ENCODE data around the gene DAO.
A peak's percentile ranks its signal among the peaks of the same experiment; 100 is the strongest.
"Not testable (repeated sequence)": the region's sequence is repeated elsewhere in the genome, so short reads cannot be mapped to it uniquely, and the experiment has no call there.

DAO gene

DNA sequence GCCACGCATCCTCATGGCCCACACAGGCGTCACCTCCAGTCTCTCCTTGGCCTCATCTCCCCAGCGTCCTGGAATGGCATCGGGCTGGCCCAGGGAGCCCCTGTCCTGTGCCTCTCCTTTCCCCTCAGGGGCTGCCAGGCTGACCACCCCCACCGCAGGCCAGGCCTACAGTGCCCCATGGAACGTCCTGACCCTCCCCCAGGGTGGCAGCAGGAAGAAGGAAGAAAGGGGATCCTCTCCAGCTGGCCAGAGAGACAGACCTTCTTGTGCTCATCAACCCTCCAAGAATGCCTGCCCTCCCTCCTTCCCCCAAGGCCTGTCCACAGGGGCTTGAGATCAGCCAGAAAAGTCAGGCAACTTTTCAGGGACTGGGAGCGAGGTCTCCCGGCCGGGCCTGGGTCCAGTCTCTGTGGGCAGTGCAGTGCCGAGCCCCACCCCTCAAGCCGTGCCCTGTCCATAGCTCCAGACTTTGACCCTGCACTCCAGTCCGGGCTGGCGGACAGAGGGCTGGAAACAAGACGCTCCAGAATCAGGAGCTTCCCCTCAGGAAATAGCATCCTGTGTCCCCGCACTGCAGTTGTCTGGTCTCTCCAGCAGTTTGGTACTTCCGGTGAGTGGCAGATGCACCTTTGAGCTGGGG is at the start of gene DAO:
DAO (plus strand) TSS at position 478 of the 640 bp plus-strand sequence. CDS start 4,915 bp downstream, outside the sequence.
- no peak for DNase-seq

GRCh38 chr12:108831309-108831991 is 48.4 kb upstream of the DAO start:
- no peak for DNase-seq

DNA sequence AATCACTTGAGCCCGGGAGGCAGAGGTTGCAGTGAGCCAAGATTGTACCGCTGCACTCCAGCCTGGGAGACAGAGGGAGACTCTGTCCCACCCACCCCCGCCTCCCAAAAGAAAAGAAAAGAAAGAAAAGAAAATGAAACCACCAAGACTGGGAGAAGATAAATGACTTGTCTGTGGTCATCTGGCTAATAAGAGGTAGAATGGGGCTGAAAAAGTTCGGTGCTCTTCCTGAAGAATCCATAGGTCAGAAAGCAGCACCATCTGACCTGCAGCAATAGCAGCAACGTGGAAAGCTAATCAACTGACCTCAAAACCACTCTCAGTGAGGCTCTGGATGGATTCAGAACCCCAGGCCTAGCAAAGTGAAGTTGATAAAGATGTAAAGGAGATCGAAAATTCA is 47.7 kb upstream of the DAO start:
- DNase-seq = no peak

- DNase-seq = no peak
Measured at GRCh38 chr12:108832730-108833354, 47.0 kb upstream of the DAO start.

GRCh38 chr12:108833355-108833733 is 46.5 kb upstream of the DAO start:
- DNase-seq = no peak

DNA sequence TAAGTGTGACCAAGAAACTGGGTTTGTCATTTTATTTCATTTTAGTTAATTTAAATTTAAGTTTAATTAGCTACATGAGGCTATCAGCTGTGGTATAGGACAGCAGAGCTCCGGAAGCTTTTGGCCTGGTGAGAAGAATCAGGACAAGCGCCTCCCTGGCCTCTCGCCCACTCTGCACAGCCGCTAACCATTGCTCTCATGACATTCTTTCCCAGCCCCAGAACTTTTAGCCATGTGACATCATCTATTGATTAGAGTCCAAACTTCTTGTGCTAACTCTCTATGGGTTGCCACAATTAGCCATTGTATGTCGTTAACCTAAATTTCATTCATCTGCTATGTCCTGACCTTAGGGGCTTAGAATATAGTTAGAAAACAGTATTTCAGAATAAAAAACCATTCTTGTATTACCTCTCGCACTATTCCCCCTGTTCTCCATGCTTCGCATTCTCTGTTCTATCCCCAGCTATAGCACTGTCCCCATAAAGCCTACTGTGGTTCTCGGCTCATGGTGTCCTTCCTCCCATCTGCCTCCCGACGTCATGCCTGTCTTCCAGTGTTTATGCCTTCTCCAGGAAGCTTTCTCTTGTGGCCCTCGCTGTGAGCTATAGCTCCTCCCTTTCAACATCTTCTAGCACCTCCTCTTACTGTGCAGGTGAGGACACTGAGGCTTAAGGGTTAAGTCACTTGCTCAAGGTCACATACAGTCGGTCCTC is 46.0 kb upstream of the DAO start:
- DNase-seq = no peak

DNA sequence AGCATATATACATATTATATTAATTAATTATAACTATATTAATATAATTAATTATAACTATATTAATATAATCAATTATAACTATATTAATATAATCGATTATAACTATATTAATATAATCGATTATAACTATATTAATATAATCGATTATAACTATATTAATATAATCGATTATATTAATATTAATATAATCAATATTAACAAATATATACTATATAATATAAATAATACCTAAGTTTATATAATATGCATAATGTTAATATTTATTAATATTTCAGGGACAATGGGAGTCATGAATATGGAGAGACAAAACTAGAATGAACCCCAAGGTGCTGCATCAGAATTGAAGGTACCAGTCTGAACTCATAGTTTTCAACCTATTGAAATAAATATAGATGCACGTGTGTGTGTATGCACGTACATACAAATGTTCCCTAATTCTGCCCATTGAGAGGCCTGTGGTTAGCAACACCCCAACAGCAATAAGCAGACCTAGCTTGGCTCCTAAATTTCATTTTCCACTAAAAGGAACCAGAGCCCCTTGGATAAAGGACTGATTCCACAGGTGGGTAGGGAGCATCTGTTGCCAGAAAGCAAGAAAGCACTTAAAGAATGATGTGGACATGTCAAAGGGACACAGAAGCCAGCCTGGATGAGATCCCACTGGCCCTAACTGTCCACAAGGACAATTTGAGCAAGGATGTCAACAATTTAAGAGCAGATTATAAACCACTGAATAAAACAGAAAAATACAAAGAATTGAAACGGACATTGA is 43.8 kb upstream of the DAO start:
- DNase-seq = no peak

GRCh38 chr12:108837239-108837638 is 42.7 kb upstream of the DAO start:
- no peak for DNase-seq

- no peak for DNase-seq
Measured at GRCh38 chr12:108837680-108838079, 42.2 kb upstream of the DAO start.

DNA sequence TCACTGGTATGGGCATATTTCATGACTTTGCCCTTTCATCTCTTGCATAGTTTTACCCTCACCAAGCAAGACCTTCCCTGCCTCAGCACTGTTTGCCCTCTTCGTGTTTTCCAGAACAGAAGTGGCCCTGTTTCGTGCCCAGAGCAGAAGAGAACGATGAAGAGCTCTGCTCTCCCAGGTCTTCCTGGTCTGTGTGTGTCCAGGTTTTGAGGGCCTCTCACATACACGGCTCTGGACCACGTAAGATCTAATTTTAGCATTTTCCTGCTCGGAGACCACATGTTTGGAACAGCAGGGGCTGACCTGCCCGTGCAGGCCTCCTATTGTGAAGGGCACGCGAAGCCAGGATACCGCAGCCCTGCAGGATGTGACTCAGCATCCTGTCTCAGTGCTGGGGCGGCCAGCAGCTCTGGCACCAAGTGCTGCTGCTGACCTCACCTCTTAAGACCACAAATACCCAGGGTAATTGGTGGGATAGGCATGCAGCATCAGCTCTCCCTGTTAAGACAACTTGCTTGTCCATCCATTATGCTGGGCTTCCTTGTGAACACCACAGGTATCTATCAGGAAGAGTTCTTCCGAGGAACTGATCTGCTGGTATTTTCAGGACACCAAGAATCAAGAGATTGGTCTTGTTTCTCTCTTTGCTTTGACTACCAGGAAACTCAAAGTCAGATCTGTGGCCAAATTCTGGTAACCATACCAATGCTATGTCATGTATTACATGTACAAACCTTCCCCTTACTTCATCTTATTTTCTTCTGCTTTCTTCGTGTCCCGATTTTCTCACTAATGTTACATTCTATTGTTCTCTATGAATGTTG is 41.5 kb upstream of the DAO start:
- peak; percentile 94 for DNase-seq

DNA sequence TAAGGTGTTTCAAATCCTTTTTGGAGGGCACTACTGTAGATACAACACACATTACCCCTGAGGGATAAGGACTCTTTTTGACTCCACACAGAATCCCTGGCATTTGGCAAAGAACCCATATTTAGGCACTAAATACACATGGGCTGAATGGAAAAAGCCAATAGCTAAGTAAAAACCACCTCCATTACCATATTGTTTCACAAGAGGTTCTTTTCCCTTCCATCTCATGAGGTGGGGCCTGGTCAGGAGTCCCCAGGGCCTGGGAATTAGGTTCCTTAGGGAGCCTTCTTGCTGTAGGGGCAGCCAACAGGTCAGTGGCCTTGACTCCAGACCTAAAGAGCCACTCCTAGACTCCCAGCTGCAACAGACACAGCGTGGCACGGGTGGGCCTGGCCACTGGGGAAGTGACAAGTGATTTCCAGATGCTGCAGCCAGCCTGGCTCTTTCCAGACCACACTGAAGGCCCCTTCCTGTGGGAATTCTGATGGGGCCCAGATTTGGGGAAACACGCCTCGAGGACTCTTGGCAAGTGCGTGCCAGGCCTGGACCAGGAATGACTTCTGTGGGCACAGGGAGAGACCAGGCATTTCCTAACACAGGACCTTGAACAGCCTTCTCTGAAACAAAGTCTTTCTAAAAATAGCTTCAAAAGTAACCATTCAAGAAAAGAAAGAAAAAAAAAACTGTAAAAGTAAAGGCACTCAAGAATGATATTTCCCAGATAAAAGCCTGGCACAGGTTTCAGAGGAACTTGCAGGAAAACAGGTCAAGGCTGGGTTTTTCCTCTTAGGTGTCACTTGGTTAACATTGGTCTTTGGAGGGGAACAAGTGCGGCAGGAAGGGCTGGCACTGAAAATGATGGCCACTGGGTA is 40.6 kb upstream of the DAO start:
- no peak for DNase-seq

- no peak for DNase-seq
Measured at GRCh38 chr12:108839890-108840230, 40.0 kb upstream of the DAO start.

- no peak for DNase-seq
Measured at GRCh38 chr12:108840605-108841332, 39.1 kb upstream of the DAO start.

DNA sequence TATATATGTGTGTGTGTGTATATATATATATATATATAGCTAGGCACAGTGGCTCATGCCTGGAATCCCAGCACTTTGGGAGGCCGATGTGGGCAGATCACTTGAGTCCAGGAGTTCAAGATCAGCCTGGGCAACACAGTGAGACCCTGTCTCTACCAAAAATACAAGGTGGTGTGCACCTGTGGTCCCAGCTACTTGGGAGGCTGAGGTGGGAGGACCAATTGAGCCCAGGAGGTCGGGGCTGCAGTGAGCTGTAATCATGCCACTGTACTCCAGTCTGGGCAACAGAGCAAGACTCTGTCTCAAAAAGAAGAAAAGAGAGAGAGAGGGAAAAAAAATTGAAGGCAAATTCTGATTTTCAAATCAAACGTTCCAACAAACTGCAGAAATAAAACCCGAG is 38.1 kb upstream of the DAO start:
- DNase-seq = not testable (repeated sequence)

DNA sequence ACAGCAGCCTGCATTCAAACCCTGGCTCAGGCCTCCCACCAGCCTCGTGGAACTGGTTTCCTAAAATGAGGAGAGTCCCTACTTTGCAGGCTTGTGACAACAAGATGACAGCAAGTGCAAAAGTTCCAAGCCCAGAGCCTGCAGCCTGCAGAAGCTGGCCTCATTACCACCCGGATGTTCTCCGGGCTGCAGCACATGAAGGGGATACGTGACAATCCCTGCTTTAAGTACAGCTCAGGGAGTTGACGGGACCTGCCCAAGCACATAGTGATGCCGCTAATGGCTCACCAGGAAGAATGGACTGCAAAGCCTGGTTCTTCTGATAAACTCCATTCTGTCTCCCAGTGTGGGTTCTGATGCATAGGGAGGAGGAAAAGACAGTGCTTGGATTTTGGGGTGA is 37.5 kb upstream of the DAO start:
- DNase-seq = no peak

GRCh38 chr12:108843187-108843586 is 36.7 kb upstream of the DAO start:
- DNase-seq = no peak

GRCh38 chr12:108845696-108846095 is 34.2 kb upstream of the DAO start:
- no peak for DNase-seq

GRCh38 chr12:108846290-108846701 is 33.6 kb upstream of the DAO start:
- no peak for DNase-seq

- DNase-seq = no peak
Measured at GRCh38 chr12:108847705-108848104, 32.2 kb upstream of the DAO start.

DNA sequence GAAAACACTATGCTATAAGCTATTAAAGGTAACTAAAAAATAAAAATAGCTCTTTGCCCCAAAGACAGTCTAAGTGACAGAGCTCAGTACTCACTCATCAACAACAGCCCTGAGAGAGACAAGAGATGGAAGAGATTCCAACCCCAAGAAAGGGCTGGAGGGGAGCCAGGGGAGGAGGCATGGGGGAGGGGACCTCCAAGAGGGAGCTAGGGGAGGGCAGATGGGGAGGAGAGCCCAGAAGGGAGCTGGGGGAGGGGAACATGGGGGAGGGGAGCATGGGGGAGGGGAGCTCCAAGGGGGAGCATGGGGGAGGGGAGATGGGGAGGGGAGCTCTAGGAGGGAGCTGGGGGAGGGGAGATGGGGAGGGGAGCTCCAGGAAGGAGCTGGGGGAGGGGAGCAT is 30.2 kb upstream of the DAO start:
- no peak for DNase-seq
